Measurements from ENCODE around the gene CALML3. TPM values are rescaled to one million over a fixed set of nuclear protein-coding genes. Genes with fewer than 3 reads are reported as not detected.
A peak's percentile ranks its signal among the peaks of the same experiment; 100 is the strongest.

CALML3 gene
- total and polyA plus RNA-seq, 2 of the 13 experiments (the other 11 are each of a cell fraction or from before 2014, with no cell fraction given) = not detected

DNA sequence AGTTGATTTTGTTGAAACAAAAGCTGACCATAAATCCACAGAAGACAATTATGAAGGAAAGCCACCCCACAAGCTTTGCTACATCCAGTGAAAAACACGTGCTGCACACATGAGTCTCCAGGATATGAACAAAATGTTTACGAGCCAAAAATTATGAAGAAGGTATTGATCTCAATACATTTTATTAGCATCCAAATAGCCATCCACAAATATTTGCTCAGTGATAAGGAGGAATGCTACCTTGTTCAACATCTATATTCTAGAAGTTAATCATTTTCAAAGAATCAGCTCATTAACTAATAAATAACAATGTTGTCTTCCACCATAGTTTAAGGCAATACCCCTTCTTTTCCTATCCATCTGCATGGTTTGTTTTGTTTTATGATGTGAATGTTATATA, 42.7 kb downstream of the CALML3 start (continued):
- TF ChIP-seq RERE (CRISPR knock-in tag; IDR thresholded peaks at IDR 0.05; ENCODE audit: low read depth) = no peak
- peak; percentile 34; the same call in 1 of the 2 replicates for TF ChIP-seq ONECUT2 (CRISPR knock-in tag; IDR thresholded peaks at IDR 0.05)
- TF ChIP-seq, protein P1, sequence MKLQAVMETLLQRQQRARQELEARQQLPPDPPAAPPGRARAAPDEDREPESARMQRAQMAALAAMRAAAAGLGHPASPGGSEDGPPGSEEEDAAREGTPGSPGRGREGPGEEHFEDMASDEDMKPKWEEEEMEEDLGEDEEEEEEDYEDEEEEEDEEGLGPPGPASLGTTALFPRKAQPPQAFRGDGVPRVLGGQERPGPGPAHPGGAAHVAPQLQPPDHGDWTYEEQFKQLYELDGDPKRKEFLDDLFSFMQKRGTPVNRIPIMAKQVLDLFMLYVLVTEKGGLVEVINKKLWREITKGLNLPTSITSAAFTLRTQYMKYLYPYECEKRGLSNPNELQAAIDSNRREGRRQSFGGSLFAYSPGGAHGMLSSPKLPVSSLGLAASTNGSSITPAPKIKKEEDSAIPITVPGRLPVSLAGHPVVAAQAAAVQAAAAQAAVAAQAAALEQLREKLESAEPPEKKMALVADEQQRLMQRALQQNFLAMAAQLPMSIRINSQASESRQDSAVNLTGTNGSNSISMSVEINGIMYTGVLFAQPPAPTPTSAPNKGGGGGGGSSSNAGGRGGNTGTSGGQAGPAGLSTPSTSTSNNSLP (IDR thresholded peaks at IDR 0.05; ENCODE audit: low read depth, low read length) = peak; percentile 74
- no peak for TF ChIP-seq FOXA1 (IDR thresholded peaks at IDR 0.05)
- no peak for TF ChIP-seq FOXA1 (CRISPR knock-in tag; IDR thresholded peaks at IDR 0.05)

DNA sequence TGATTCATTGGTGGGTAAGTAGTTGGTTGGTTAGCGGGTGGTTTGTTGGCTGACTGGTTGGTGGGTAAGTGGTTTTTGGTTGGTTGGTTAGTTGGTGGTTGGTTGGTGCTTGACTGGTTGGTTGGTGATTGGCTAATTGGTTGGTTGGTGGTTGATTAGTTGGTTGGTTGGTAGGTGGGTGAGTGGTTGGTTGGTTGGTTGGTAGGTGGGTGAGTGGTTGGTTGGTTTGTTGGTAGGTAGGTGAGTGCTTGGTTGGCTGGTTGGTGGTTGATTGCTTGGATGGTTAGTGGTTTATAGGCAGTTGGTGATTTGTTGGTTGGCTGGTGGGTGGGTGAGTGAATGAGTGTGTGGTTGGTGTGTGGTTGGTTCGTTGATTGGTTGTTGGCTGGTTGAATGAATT, 44.2 kb downstream of the CALML3 start:
- Histone ChIP-seq H3K27me3 (ENCODE audit: control insufficient read depth in 1 of 2, insufficient read depth in 2 of 2, low read length in 2 of 2) (no peaks in the 10 kb centered on the region; a peak in 1 of 5 replicates), H3K9ac (ENCODE audit: insufficient read depth, low read depth, low read length) (no peak overlapping the region), H3K4me2 (ENCODE audit: low read depth, low read length) (no peak overlapping the region), H3K27ac (ENCODE audit: extremely low read length, insufficient read depth, low read length) (no peak overlapping the region), H3K9me3 (ENCODE audit: low read length) (no peaks in the 10 kb centered on the region), H3K36me3 (replicated peaks in 1 of 2; ENCODE audit: control insufficient read depth in 1 of 2, insufficient read depth in 2 of 2, low read length in 2 of 2) (no peaks in the 10 kb centered on the region), H3K4me1 (ENCODE audit: insufficient read depth, low read length) (peaks cover 95% of the 10 kb centered on the region), H4K20me1 (ENCODE audit: insufficient read depth, low read length) (no peaks in the 10 kb centered on the region), H2AFZ (ENCODE audit: low read length) (no peak overlapping the region), H3K79me2 (ENCODE audit: insufficient read depth, low read length) (no peaks in the 10 kb centered on the region), H3K4me3 (replicated peaks in 1 of 3; ENCODE audit: insufficient read depth in 1 of 3, low read depth in 2 of 3, low read length in 3 of 3) (no peak overlapping the region)
- intact Hi-C loops (cut with micrococcal nuclease; ENCODE audit: unreplicated experiment) = no loop called here
- in situ Hi-C loops (cut with HindIII; ENCODE audit: extremely low pct_ligation_motif_present, low pct_unique_long_range_greater_than_20kb) = no loop called here
- DNase-seq (ENCODE audit: low spot score) = no peak
- no peak for FAIRE-seq
- ChIA-PET POLR2A (no interaction called here), CTCF (ENCODE audit: low intra/inter-chr PET ratio, low total read pairs) (no interaction called here)
- BruUV-seq (replicated peaks) = no TSS peak
- WGBS (ENCODE audit: low lambda C conversion rate) = 100% methylated on average over 2 of the region's 2 CpGs
- ATAC-seq = no peak
- TF ChIP-seq SP2 (CRISPR knock-in tag; IDR thresholded peaks at IDR 0.05) (no peak), ZNF609 (CRISPR knock-in tag; IDR thresholded peaks at IDR 0.05; ENCODE audit: borderline replicate concordance) (no peak), ELF3 (CRISPR knock-in tag; IDR thresholded peaks at IDR 0.05) (no peak), CC2D1A (CRISPR knock-in tag; IDR thresholded peaks at IDR 0.05) (no peak), HMG20B (CRISPR knock-in tag; conservative IDR thresholded peaks at IDR 0.05) (no peak), FOXK1 (CRISPR knock-in tag; IDR thresholded peaks at IDR 0.05; ENCODE audit: borderline replicate concordance, low read depth) (no peak), ZKSCAN5 (CRISPR knock-in tag; IDR thresholded peaks at IDR 0.05) (no peak), EEA1 (CRISPR knock-in tag; IDR thresholded peaks at IDR 0.05; ENCODE audit: borderline replicate concordance) (no peak)

Measured in HepG2 (cell line).